GM18909 (cell line): Measurements from ENCODE around the gene PLCB1.
"Not testable (repeated sequence)": the region's sequence is repeated elsewhere in the genome, so short reads cannot be mapped to it uniquely, and the experiment has no call there.

ENCODE experiments used
- ATAC-seq: cut with Tn5 transposase; IDR thresholded peaks from one replicate; pipeline ENCODE4 v1.9.1; 2021; ENCODE audit warnings: mild to moderate bottlenecking; ENCODE audit not compliant: unreplicated experiment, poor library complexity

PLCB1 gene

DNA sequence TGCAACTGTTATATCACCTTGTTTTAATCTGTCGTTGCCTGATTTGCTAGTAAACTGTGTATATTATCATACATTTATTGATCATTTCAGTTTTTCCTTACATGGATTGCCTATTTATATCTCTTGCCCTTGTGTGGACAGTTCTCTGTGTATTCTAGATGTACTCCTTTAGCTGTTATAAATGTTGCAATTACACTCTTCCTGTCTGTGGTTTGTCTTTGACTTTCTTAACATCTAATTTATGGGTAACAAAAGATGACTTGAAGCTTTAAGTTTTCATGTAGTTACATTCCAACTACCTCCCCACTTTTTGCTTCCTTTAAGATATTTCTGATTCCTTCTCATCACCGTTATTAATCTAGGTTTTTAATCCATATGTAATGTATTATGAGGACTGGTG is 22.6 kb downstream of the PLCB1 start:
- no peak for ATAC-seq

- no peak for ATAC-seq
These were observed 23.2 kb downstream of the PLCB1 start for GRCh38 chr20:8155229-8155628.

GRCh38 chr20:8155812-8156211 is 23.7 kb downstream of the PLCB1 start:
- no peak for ATAC-seq

DNA sequence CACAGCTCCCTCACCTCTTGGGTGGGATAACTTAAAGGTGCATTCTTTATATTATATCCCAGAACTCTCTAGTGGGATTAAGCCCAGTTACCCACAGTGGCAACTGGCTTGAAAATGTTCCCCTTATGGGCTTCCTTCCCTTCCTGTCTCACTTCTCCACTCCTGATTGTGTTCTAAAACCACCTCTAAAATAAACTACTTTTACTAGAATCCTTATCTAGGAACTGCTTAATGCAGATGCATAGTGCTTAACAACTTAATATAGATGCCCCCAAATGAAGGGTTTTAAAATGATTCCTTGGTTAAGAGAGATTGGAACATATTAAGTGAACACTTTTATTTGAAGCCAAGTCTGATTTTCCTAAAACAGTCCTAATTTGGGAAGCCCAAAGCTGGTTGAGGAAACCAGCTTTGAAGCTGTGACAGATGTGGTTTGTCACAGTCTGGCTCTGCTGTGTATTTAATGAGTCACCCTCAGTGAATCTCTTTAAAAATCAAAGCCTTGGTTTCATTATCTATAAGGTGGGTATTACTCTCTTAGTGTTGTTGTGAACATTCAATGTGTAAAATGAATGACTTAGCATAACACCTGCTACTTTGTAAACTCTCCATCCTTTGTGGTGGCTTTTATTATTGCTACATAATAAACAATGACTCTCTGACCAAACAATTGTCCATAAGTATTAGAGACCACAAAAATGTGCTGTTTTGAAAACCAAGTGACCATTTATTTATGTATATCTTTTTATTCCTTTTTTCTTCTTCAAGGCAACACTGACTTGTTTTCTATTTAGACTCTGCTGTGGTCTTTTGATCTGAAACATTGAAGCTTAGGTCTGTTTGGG is 24.4 kb downstream of the PLCB1 start:
- ATAC-seq = peak; percentile 75

GRCh38 chr20:8159217-8159616 is 27.2 kb downstream of the PLCB1 start:
- not testable (repeated sequence) for ATAC-seq

- ATAC-seq = no peak
These were observed 29.4 kb downstream of the PLCB1 start for GRCh38 chr20:8161264-8162071.

DNA sequence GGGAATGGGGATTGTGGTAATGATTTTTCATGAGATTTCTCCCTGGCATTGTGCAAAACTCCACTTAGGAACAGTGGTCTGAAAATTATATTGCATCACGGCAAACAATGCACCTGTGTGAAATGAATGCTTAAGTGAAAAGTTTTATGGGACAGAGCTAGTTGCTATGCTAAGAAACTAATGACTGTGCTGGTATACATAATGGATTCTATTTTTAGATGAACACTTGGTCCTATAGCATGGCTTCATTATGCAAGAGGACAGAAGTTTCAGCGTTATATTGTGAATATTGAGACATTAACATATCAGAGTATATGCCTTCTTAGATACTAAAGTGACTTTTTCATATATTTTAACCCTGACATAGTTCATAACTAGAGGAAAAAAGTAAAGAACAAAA is 30.5 kb downstream of the PLCB1 start:
- no peak for ATAC-seq

DNA sequence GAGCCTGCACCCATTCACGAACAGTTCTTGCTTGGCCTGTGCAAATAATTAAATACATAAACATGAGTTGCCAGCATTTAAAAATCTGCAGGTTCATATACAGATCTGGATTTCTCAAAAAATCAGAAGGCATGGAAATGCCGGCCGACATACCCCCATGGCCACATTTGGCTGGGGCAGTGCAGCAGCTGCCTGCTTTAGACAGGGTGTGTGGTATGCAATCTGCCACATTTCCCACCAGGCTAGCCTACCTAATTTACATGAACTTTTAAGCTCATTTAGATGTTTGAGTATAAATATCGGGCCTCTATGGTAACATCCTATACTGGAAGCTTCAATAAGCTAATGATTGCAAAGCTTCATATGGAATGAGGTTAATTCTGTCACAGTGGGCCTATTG is 31.5 kb downstream of the PLCB1 start:
- no peak for ATAC-seq

GRCh38 chr20:8166730-8167129 is 34.7 kb downstream of the PLCB1 start:
- no peak for ATAC-seq

- no peak for ATAC-seq
These were observed 36.8 kb downstream of the PLCB1 start for GRCh38 chr20:8168785-8169288.

GRCh38 chr20:8170921-8171320 is 38.9 kb downstream of the PLCB1 start:
- ATAC-seq = no peak

GRCh38 chr20:8172191-8172590 is 40.1 kb downstream of the PLCB1 start:
- ATAC-seq = no peak

- no peak for ATAC-seq
These were observed 43.9 kb downstream of the PLCB1 start for GRCh38 chr20:8175741-8176675.

- ATAC-seq = no peak
These were observed 51.5 kb downstream of the PLCB1 start for GRCh38 chr20:8183526-8183925.

- no peak for ATAC-seq
These were observed 55.7 kb downstream of the PLCB1 start for GRCh38 chr20:8187740-8188139.

- no peak for ATAC-seq
These were observed 58.2 kb downstream of the PLCB1 start for GRCh38 chr20:8190043-8190880.

- no peak for ATAC-seq
These were observed 62.7 kb downstream of the PLCB1 start for GRCh38 chr20:8194721-8195120.

DNA sequence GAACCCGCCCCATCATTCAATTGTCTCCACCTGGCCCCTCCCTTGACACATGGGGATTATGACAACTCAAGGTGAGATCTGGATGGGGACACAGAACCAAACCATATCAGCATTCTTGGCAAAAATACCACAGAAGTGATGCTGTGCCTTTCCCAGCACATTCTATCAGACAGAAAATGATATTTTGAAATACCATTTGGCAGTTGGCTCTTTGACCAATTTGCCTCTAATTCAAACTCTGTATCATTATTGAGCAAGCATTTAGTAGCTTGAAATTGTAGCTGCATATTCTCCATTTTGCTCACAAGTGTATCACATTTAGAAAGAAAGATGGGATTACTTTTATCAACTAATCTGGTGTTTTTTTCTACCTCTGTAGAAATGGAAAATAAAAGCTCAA is 64.0 kb downstream of the PLCB1 start:
- ATAC-seq = no peak

DNA sequence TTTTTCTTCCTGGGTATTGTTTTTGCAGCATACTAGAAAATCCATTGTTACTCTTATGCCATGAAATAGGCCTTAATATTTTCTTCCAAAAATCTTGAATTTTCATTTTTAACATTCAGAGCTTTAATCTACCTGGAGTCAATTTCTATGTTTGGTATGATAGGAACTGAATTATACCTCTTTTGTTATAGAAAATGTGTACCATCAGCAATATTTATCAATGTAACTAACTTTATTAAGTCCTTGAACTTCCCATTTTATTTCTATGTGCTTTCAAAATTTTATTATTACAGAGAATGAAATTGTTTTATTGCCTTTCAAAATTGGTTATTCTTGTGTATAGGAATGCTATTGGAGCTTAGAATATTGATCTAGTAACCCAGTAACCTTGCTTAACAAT is 68.2 kb downstream of the PLCB1 start:
- ATAC-seq = no peak
